Inflammatory macrophage treated with lipopolysaccharide for 4 hours (primary cell): ENCODE measurements around the gene CRK.
"Not testable (repeated sequence)": the region's sequence is repeated elsewhere in the genome, so short reads cannot be mapped to it uniquely, and the experiment has no call there.

ENCODE experiments used
- DNase-seq: peaks from one replicate; pipeline ENCODE4 v3.0.0-alpha.2; 2020

The CRK gene

DNA sequence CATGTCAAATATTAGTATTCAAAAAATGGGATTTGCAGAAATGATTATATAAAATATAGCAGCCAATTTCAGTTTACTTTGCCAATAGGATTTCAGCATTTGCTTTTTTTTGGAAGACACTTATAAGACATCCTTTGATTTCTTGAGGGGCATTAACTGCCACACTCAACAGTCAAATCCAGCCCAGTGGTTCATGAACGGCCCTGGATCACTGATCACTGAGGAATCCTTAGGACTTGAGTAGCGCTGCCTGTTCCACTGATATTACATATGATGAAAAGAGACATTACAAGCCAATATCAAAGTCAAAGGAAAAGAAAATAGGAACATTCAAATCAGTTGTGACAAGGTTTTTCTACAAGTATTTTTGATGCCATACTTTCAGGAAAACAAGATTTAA is 35.1 kb downstream of the CRK start:
- DNase-seq: no peak

DNA sequence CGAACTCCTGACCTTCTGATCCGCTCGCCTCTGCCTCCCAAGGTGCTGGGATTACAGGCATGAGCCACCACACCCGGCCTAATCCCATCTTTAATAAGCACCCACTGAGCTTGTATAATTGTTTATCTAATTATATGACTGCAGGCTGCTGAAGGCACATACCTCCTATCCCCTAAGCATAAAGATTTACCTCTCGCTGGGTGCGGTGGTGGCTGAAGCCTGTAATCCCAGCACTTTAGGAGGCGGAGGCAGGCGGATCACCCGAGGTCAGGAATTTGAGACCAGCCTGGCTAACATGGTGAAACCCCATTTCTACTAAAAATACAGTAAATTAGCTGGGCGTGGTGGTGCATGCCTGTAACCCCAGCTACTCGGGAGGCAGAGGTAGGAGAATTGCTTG is 35.9 kb downstream of the CRK start:
- DNase-seq: no peak

DNA sequence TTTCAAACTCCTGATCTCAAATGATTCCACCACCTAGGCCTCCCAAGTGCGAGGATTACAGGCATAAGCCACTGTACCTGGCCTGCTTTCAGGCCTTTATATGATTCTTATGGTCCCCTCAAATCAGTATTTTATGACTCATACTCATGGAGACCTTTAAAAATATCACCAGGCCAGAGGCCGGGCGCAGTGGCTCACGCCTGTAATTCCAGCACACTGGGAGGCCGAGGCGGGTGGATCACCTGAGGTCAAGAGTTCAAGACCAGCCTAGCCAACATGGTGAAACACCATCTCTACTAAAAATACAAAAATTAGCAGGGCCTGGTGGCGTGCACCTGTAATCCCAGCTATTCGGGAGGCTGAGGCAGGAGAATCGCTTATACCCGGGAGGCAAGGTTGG is 37.6 kb downstream of the CRK start:
- DNase-seq: not testable (repeated sequence)

DNA sequence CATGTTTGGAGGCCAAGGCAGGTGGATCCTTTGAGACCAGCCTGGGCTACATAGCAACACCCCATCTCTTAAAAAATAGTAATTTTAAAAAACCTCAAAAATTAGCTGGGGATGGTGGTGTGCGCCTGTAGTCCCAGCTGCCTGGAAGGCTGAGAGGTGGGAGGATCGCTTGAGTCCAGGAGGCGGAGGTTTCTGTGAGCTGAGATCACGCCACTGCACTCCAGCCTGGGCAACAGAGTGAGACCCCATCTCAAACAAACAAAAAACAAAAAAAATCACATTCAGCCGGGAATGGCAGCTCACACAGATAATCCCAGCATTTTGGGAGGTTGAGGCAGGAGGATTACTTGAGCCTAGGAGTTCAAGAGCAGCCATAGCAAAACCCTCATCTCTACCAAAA is 39.6 kb downstream of the CRK start:
- no peak for DNase-seq

DNA sequence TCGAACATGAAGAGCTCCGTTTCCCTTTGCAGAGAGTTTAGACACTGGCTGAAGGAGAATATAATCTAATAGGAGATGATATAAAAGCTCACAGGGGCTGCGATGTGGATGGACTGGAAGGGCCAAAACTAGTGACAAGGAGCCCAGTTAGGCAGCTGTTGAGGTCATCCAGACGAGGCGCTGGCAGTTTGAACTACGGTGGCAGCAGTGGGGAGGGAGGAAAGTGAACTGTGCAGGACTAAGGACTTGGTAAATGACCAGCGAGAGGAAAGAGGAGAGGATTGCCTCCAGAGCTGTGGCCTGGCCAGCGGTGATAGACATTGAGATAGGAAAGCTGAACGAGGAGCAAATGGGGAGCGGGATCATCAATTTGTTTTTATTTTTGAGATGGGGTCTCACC is 41.4 kb downstream of the CRK start:
- no peak for DNase-seq

DNA sequence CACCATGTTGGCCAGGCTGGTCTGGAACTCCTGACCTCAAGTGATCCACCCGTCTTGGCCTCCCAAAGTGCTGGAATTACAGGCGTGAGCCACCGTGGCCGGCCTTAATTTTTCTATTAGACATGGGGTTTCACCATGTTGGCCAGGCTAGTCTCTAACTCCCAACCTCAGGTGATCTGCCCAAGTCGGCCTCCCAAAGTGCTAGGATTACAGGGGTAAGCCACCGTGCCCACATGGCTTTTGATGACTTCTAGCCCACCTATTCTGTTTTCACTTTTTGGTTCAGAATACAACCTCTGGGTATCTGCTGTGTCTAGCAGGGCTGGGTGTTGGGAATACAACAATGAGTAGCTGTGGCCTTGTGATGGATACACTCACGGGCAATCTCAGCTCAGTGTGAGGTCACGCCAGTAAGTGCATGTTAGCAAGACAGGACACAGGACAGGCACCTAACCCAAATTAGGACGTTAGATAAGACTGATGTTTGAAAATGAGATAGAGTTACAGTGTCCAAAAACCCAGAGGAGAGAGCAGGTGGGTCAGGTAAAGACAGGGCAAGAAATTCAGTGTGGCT is 41.9 kb downstream of the CRK start:
- DNase-seq: no peak

DNA sequence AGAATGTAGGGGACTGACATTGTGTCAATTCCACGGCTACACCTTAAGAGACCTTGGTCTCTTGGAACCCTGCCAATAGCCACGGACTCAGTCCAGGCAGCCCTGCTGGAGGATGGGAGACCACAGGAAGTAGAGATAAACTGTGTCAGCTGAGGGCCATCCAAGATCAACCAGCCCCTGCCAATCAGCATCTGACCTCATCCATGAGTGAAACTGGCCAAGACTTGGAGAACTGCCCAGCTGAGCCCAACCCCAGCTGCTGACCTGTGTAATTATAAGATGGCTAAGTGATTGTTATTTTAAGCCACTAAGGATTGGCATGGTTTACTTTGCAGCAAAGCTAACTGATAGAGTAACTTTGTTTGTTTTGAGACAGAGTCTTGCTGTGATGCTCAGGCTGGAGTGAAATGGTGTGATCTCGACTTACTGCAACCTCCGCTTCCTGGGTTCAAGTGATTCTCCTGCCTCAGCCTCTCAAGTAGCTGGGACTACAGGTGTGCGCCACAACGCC is 42.7 kb downstream of the CRK start:
- peak; percentile 25 for DNase-seq

DNA sequence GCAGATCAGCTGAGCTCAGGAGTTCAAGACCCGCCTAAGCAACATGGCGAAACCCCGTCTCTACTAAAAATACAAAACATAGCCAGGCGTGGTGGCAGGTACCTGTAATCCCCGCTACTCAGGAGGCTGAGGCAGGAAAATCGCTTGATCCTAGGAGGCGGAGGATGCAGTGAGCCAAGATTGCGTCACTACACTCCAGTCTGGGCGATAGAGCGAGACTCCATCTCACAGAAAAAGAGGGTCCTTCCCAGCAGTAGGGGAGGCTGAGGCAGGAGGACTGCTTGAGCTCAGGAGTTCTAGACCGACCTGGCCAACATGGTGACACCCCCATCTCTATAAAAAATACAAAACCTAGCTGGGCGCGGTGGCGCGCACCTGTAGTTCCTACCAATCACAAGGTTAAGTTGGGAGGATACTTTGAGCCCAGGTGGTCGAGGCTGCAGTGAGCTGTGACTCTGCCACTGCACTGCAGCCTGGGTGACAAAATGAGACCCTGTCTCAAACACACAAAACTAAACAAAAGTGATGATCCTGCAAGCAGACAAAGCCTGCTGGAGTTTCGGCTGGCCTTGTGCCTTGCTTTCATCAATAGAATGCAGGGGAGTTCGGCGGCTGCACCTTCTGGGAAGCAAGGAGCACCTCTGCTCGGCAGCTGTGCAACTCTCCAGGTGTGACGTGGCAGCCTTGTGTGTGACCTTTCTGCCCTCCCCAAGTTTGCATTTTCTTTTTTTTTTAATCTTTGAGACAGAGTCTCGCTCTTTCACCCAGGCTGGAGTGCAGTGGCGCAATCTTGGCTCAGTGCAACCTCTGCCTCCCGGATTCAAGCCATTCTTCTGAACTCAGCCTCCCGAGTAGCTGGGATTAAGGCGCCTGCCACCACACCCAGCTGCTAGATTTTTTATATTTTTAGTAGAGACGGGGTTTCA is 43.6 kb downstream of the CRK start:
- DNase-seq: no peak

DNA sequence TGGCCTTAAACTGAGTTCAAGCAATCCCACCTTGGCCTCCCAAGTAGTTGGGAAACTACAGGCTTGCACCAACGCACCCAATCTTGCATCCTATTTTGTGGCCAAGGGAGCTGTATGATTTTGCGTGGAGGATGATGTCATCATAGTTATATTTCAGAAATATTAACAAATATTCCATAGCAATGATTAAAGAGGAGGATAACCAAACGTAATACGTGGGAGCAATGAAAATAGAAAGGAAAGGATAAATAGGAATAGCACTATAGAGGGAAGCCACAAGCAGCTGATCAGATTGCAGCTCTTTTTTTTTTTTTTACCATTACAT is 53.8 kb downstream of the CRK start:
- DNase-seq: peak; percentile 47

DNA sequence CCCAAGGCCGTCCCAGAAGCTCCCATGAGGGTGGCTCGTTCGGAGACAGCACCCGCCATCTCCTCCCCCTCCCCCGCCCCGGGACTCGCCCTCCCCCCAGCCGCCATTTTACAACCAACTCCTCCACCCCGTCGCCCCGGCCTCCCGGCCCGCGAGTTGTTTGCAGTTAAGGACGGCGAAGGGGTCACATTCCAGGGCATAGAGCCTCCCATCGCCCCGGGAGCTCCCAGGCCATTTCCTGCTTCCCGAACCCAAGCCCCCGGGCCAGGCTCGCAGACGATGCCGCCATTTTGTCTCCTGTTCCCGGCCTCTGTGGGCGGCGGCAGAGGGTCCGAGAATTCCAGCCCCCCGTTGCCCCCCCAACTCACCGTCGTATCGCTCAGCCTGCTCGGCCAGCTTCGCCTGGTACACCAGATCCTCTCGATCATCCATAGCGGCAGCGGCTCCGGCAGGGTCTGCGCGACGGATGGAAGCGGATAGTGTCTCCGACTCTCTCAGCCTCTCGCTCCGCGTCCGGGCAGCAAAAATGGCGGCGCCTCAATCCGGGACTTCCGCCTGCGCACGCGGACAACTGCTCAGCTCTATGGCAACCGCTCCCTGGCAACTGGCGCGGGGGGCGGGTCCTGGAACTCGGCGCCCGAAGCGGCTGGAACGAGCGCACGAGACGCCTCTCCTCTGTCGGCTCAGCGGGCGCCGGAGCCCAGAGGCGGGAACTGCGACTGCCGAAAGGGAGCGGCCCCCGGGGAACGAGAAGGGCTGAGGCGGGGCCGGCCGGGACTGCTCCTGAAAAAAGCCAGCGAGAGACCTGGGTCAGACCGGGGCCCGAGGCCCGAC is 56.1 kb downstream of the CRK start, which contains the start of gene YWHAE:
Gene YWHAE, minus strand, starts transcription at position 544 of the 834 bp plus-strand sequence. Its CDS starts 112 bp downstream, at position 432.
- peak; percentile 98 for DNase-seq

DNA sequence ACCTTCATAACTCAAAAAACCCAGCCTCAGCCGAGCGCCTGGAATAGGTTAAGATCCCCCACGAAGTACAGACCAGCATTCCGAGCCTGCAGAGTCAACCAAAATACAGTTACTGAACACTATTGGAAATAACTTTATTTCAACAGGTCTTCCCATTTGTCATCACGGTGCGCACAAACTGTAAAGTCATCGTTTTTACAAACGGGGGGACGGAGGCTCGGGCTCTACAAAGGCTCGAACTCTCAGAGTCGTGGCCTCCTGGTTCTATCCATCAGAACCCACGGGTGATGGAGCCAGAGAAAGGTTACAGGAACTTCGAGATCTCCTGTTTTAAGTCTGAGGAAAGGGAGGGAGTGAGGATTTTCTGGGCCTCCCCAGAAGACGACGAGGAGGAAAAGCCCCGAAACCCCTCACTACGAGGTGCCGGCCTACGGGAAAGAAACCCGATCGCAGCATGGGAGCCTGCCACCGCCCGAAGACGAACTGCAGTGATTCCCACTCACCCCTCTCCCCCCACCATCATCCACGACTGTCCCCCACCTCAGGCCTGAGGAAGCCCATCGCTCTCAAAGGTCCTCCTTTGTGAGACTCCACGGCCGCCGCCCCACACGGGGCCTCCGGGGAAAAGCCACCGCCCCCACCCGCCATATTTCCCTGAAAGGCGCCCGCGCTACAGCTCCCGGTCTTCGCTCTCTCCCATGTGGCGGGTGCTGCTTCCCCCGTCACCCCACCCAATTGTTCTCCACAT is 56.9 kb downstream of the CRK start:
- DNase-seq: peak; percentile 70

DNA sequence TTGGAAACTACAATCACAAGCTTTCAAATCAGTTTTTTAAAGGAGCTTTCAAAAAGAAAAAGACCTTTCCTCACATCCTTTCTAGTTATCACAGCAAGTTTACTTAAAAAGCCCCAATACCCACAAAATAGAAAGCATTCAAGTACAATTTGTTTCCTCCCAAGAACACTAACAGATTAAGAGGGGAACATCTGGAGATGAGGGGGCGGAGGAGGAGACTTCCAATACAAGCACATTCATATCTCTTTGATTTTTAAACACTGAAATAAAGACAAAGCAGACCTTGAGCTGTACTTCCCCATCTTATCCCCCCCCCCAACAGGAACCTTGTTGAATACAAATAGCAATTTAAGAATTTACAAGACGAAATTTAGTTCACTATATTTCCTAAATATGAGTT is 58.0 kb downstream of the CRK start:
- peak; percentile 7 for DNase-seq

DNA sequence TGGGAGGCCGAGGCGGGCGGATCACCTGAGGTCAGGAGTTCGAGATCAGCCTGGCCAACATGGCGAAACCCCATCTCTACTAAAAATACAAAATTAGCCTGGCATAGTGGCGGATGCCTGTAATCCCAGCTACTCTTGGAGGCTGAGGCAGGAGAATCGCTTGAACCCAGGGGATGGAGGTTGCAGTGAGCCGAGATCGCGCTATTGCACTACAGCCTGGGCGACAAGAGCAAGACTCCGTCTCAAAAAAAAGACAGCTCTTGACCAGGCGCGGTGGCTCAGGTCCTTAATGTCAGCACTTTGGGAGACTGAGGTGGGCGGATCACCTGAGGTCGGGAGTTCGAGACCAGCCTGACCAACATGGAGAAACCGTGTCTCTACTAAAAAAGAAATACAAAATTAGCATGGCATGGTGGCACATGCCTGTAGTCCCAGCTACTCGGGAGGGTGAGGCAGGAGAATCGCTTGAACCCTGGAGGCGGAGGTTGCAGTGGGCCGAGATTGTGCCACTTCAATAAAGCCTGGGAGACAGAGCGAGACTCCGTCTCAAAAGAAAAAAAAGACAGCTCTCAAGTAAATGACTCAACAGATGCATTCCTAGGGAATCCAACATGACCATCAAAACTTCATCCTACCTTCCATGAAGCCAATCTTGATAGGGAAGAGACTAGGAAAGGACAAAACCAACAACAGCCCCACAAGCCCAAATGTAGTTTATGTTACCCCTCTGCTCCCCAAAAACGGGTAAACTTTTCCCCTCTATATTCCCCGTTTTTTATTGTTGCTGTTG is 60.0 kb downstream of the CRK start:
- DNase-seq: not testable (repeated sequence)

DNA sequence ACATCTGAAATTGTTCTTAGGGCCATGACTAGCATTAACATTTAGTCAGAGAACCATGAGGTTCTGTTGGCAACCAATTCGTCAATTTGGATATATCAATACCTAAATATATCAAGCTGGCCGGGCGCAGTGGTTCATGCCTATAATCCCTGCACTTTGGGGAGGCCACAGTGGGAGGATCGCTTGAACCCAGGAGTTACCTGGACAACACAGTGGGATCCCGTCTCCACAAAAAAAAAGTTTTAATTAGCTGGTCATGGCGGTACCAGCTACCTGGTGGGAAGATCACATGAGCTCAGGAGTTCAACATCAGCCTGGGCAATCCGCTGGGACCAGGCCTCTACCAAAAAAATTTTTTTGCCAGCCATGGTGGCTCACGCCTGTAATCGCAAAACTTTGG is 64.5 kb downstream of the CRK start:
- no peak for DNase-seq

DNA sequence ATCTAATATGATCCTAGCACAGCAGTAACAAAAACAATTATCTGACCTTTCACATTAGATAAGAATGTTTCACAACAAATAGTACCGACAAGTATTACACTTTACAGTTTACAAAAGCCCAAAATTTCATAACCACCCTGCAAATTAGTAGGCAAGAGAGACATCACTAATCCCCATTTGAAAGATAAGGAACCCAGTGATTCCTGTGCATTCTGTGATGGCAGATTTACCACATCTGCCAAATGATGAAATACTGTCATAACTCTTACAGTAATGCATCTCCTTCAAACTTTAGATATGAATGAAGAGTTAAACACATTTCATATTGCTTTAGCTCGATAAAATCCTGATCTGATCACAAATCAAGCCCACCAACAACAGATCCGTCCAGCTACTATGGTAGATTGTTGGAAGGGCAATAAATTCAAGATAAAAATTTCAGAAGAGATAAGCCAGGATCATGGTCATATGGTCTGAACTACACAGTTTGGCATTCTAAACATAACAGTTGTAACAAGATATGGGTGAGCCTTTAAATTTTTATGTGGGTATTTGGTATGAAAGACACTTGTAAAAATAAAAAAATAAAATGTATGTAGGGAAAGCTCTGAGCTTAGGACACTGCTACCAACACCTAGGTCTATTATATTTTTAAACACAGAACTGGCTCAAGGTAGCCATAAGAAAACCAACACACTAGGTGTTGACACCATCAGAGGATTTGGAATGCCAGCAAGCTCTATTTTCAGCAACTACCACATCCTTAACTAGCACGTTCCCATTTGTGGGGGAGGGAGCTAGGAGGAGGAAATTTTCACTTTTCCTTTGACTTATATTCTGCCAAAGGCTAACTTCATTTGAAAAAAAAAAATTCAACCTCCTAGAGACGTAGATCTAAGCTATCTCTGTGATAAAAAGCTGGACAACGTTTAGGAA is 65.3 kb downstream of the CRK start:
- peak; percentile 91 for DNase-seq

DNA sequence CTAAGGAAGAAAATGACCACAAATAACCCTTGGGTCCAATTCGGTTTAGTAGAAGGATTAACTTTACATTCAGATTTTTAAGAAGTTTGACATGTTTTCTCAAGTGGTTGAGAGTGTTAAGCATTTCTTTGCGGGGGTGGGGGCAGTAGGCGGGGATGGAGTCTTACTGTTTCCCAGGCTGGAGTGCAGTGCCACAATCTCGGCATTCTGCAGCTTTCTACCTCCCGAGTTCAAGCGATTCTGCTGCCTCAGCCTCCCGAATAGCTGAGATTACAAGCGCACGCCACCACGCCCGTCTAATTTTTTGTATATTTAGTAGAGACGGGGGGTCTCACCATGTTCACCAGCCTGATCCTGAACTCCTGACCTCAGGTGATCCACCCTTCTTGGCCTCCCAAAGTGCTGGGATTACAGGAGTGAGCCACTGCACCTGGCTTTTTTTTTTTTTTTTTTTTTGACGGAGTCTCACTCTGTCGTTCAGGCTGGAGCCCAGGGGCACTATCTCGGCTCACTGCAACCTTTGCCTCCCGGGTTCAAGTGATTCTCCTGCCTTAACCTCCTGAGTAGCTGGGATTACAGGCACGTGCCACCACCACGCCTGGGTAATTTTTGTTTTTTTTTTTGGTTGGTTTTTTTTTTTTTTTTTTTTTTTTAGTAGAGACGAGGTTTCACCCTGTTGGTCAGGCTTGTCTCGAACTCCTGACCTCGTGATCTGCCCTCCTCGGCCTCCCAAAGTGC is 68.4 kb downstream of the CRK start:
- not testable (repeated sequence) for DNase-seq

DNA sequence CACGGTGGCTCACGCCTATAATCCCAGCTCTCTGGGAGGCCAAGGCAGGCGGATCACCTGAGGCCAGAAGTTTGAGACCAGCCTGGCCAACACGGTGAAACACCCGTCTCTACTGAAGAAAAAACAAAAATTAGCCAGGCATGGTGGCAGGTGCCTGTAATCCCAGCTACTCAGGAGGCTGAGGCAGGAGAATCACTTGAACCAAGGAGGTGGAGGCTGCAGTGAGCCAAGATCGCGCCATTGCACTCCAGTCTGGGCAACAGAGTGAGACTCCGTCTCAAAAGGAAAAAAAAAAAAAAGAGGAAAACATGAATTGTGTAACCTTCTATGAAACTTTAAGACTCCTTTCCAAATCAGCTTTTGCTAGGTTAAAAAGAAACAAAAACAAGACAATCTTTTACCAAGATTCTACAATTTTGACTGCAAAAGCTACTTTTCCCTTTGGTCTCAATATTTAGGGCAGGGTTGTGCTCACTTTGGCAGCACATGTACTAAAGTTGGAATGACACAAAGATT is 69.3 kb downstream of the CRK start:
- peak; percentile 68 for DNase-seq

DNA sequence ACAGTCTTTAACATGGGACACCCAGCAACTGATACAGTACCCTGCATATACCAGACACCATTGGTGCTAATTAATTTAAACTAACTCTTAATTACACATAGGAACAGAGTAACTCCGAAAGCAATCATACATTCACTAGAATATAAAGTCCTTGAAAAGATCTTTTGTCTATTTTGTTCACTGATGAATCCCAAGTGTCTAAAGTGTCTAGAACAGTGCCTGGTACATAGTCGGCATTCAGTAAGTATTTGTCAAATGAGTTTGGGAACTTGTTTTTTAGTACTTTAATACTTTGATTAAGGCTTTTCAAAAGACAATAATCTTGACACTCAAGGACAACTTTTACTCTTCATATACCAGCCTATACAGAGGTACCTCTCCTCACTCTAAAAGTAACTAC is 69.8 kb downstream of the CRK start:
- DNase-seq: no peak

DNA sequence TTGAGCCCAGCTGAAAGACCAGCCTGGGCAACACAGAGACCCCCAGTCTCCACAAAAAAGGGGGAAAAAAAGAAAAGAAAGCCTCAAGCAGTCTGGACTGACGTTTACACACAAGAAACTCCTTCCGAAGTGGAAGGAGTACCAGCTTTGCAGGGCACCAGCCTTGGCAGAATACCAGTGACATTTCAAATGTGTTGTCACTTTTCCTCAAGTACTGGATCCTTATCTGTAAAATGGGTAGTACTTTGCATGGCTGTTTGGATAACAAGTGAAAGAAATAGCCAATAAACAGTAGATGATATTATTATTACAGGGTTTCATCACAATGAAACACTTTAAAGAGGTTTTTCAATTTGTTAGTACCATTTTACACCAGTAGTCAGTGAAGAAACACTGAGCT is 70.2 kb downstream of the CRK start:
- DNase-seq: no peak
